PC-9 (cell line): ENCODE results near the gene FLNC. TPM values are rescaled to one million over a fixed set of nuclear protein-coding genes. Genes with fewer than 3 reads are reported as not detected.

Source experiments
- BruUV-seq: library from RNA; stranded (reverse); fragments of 400-500 nt; replicated peaks from 2 replicates; lab custom pipeline; 2021; lab: Mats Ljungman, UMichigan
- CTCF ChIA-PET: fragments of 300-600 bp; sonication (Branson Sonifier 250); formaldehyde crosslinking; loops from one replicate; lab custom pipeline; 2022; ENCODE audit warnings: antibody characterized with exemption; lab: Charles Lee
- POLR2A ChIA-PET: fragments of 300-600 bp; sonication (Branson Sonifier 250); formaldehyde crosslinking; loops from one replicate; lab custom pipeline; 2022; ENCODE audit warnings: antibody characterized with exemption; ENCODE audit not compliant: unreplicated experiment; lab: Charles Lee
- DNase-seq, 2 experiments: peaks; one replicate each; pipeline versions ENCODE4 v3.0.0 to v3.0.0-alpha.2; 2015 to 2022; ENCODE audit warnings: mixed read lengths in 1 of 2
- H2AFZ ChIP-seq: fragments of 200-600 bp; sonication (generic); 2 replicates; pipeline ENCODE4 v1.8.1; 2017; ENCODE audit warnings: antibody characterized with exemption
- H3F3A ChIP-seq: fragments of 200-600 bp; sonication (generic); 2 replicates; pipeline ENCODE4 v1.8.1; 2017; ENCODE audit warnings: antibody characterized with exemption, mild to moderate bottlenecking, low read depth; ENCODE audit not compliant: insufficient read depth
- H3K27ac ChIP-seq: fragments of 200-600 bp; sonication (generic); 2 replicates; pipeline ENCODE4 v1.6.1; 2016; ENCODE audit warnings: mixed run types
- H3K27me3 ChIP-seq: fragments of 200-600 bp; sonication (generic); 2 replicates; pipeline ENCODE4 v1.6.1; 2016; ENCODE audit warnings: low read depth, mixed run types; ENCODE audit not compliant: insufficient read depth
- H3K36me3 ChIP-seq: fragments of 200-600 bp; sonication (generic); 2 replicates; pipeline ENCODE4 v1.6.1; 2016; ENCODE audit warnings: low read depth, mixed run types
- H3K4me1 ChIP-seq: fragments of 200-600 bp; sonication (generic); replicated peaks from 2 replicates; pipeline ENCODE4 v1.6.1; 2016; ENCODE audit warnings: mixed run types; ENCODE audit not compliant: insufficient read depth
- H3K4me2 ChIP-seq: fragments of 200-600 bp; sonication (generic); 2 replicates; pipeline ENCODE4 v1.6.1; 2017; ENCODE audit warnings: mixed run types
- H3K4me3 ChIP-seq: fragments of 200-600 bp; sonication (generic); 2 replicates; pipeline ENCODE4 v1.6.1; 2016; ENCODE audit warnings: mixed run types
- H3K79me2 ChIP-seq: fragments of 200-600 bp; sonication (generic); 2 replicates; pipeline ENCODE4 v1.6.1; 2017; ENCODE audit warnings: low read depth, mixed run types
- H3K9me2 ChIP-seq: fragments of 200-600 bp; sonication (generic); 2 replicates; pipeline ENCODE4 v1.8.1; 2017; ENCODE audit warnings: mild to moderate bottlenecking; ENCODE audit not compliant: insufficient read depth
- H3K9me3 ChIP-seq: fragments of 200-600 bp; sonication (generic); 2 replicates; pipeline ENCODE4 v1.8.1; 2016; ENCODE audit warnings: low read depth; ENCODE audit not compliant: insufficient read depth
- H4K20me1 ChIP-seq: fragments of 200-600 bp; sonication (generic); 2 replicates; pipeline ENCODE4 v1.8.1; 2017; ENCODE audit not compliant: insufficient read depth
- EZH2 ChIP-seq: fragments of 200-600 bp; sonication (generic); IDR thresholded peaks from 2 replicates; pipeline ENCODE4 v1.8.0; 2017; ENCODE audit warnings: antibody characterized with exemption, low read depth
- intact Hi-C: fragments of 100-400 bp; cut with micrococcal nuclease; formaldehyde crosslinking; loops from one replicate; pipeline ENCODE4 v1.10.0; 2022; ENCODE audit not compliant: unreplicated experiment
- total RNA-seq: library from RNA; stranded (reverse); gene quantifications from 2 replicates; pipeline ENCODE4 v1.2.3, GENCODE V29; 2021
- TF ChIP-seq, protein P1 (sequence below): fragments of 200-600 bp; sonication (generic); conservative IDR thresholded peaks from 2 replicates; pipeline ENCODE4 v1.6.1; 2017; ENCODE audit warnings: mixed run types, antibody characterized with exemption, mild to moderate bottlenecking, moderate library complexity

Gene FLNC
- total RNA-seq, 1 experiment from 2014 or later, result 75.5 TPM

DNA sequence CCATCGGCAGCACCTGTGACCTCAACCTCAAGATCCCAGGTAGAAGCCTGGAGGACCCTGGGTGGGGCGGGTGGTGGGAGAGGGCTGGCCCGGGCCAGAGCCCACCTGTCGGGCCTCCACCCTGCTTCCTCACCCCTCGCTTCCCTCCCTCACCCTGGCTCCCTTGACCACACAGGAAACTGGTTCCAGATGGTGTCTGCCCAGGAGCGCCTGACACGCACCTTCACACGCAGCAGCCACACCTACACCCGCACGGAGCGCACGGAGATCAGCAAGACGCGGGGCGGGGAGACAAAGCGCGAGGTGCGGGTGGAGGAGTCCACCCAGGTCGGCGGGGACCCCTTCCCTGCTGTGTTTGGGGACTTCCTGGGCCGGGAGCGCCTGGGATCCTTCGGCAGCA is 23.6 kb downstream of the FLNC start:
- Histone ChIP-seq H3K9me3 (no peaks in the 10 kb centered on the region), H4K20me1 (no peaks in the 10 kb centered on the region), H3K4me1 (no peaks in the 10 kb centered on the region), H3K4me2 (no peak overlapping the region), H3K36me3 (no peaks in the 10 kb centered on the region), H3K27me3 (no peaks in the 10 kb centered on the region), H3K79me2 (no peaks in the 10 kb centered on the region), H3F3A (no peaks in the 10 kb centered on the region), H3K4me3 (no peak overlapping the region), H2AFZ (no peak overlapping the region), H3K27ac (no peak overlapping the region), H3K9me2 (no peaks in the 10 kb centered on the region)
- BruUV-seq, result no TSS peak
- no peak for DNase-seq
- intact Hi-C loops, result no loop called here
- no peak for TF ChIP-seq EZH2
- TF ChIP-seq, protein P1, sequence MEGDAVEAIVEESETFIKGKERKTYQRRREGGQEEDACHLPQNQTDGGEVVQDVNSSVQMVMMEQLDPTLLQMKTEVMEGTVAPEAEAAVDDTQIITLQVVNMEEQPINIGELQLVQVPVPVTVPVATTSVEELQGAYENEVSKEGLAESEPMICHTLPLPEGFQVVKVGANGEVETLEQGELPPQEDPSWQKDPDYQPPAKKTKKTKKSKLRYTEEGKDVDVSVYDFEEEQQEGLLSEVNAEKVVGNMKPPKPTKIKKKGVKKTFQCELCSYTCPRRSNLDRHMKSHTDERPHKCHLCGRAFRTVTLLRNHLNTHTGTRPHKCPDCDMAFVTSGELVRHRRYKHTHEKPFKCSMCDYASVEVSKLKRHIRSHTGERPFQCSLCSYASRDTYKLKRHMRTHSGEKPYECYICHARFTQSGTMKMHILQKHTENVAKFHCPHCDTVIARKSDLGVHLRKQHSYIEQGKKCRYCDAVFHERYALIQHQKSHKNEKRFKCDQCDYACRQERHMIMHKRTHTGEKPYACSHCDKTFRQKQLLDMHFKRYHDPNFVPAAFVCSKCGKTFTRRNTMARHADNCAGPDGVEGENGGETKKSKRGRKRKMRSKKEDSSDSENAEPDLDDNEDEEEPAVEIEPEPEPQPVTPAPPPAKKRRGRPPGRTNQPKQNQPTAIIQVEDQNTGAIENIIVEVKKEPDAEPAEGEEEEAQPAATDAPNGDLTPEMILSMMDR, result no peak
- ChIA-PET POLR2A (no interaction called here), CTCF (no interaction called here)

DNA sequence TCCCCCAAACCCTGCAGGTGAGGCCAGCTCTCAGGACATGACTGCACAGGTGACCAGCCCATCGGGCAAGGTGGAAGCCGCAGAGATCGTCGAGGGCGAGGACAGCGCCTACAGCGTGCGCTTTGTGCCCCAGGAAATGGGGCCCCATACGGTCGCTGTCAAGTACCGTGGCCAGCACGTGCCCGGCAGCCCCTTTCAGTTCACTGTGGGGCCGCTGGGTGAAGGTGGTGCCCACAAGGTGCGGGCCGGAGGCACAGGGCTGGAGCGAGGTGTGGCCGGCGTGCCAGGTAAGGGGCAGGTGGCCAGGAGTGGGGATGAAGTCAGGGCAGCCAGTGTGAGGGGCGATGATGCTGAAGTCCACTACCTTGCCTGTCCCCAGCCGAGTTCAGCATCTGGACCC is 24.2 kb downstream of the FLNC start:
- Histone ChIP-seq H3K4me3 (no peak overlapping the region), H3K9me3 (no peaks in the 10 kb centered on the region), H3F3A (no peaks in the 10 kb centered on the region), H2AFZ (no peak overlapping the region), H3K36me3 (no peaks in the 10 kb centered on the region), H3K4me2 (no peak overlapping the region), H3K4me1 (no peaks in the 10 kb centered on the region), H3K9me2 (no peaks in the 10 kb centered on the region), H3K27me3 (no peaks in the 10 kb centered on the region), H3K27ac (no peak overlapping the region), H4K20me1 (no peaks in the 10 kb centered on the region), H3K79me2 (no peaks in the 10 kb centered on the region)
- no peak for TF ChIP-seq EZH2
- TF ChIP-seq, protein P1, result no peak
- POLR2A ChIA-PET, result no interaction called here
- intact Hi-C loops, result no loop called here
- no TSS peak for BruUV-seq
- no peak for DNase-seq
- CTCF ChIA-PET, result no interaction called here

DNA sequence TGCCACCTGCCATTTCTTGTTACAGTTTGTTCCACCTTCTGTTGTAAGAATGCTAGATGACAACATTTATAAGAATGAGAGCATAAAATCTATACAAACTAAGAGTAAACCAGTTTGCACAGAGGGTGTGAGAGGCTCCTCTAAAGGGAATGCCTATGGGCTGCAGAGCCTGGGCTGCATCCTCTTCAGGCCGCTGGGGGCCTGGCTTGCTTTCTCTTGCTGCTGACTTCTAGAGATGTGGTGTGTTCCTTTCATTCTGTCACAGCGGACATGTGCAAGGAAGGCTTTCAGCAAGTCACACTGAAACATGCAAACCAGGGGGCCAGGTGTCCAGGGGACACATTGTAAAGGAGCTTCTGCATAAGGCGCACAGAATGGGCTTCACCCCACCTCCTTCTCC is 25.4 kb downstream of the FLNC start:
- H3K9me3 ChIP-seq, result no peaks in the 10 kb centered on the region
- no peak overlapping the region for H3K4me2 ChIP-seq
- intact Hi-C loops, result no loop called here
- H2AFZ ChIP-seq, result no peak overlapping the region
- H3K4me3 ChIP-seq, result no peak overlapping the region
- H3K4me1 ChIP-seq, result no peaks in the 10 kb centered on the region
- H4K20me1 ChIP-seq, result no peaks in the 10 kb centered on the region
- no peaks in the 10 kb centered on the region for H3K79me2 ChIP-seq
- TF ChIP-seq, protein P1, result no peak
- TF ChIP-seq EZH2, result no peak
- BruUV-seq, result no TSS peak
- ChIA-PET CTCF (no interaction called here), POLR2A (no interaction called here)
- H3F3A ChIP-seq, result no peaks in the 10 kb centered on the region
- no peak overlapping the region for H3K27ac ChIP-seq
- H3K9me2 ChIP-seq, result no peaks in the 10 kb centered on the region
- H3K36me3 ChIP-seq, result no peaks in the 10 kb centered on the region
- H3K27me3 ChIP-seq, result no peaks in the 10 kb centered on the region
- no peak for DNase-seq
